IPS-18a (cell line): ENCODE results near the gene ATP2B1.
"Not testable (repeated sequence)": the region's sequence is repeated elsewhere in the genome, so short reads cannot be mapped to it uniquely, and the experiment has no call there.

Experiments
- H3K27ac ChIP-seq: one replicate; pipeline ENCODE4 v1.5.1; 2013; ENCODE audit warnings: low read length
- H3K27me3 ChIP-seq: one replicate; pipeline ENCODE4 v1.6.1; 2013; ENCODE audit warnings: mild to moderate bottlenecking, low read length; ENCODE audit not compliant: control insufficient read depth, insufficient read depth
- H3K36me3 ChIP-seq: one replicate; pipeline ENCODE4 v1.6.1; 2013; ENCODE audit warnings: low read depth, low read length; ENCODE audit not compliant: control insufficient read depth
- H3K4me1 ChIP-seq: one replicate; pipeline ENCODE4 v1.6.1; 2013; ENCODE audit warnings: low read depth, low read length; ENCODE audit not compliant: control insufficient read depth
- H3K4me3 ChIP-seq: one replicate; pipeline ENCODE4 v1.5.1; 2013; ENCODE audit warnings: low read length
- H3K9ac ChIP-seq: one replicate; pipeline ENCODE4 v1.6.1; 2013; ENCODE audit warnings: mild to moderate bottlenecking, low read length, moderate library complexity
- H3K9me3 ChIP-seq: one replicate; pipeline ENCODE4 v1.6.1; 2013; ENCODE audit warnings: low read depth, low read length; ENCODE audit not compliant: control insufficient read depth

The ATP2B1 gene

DNA sequence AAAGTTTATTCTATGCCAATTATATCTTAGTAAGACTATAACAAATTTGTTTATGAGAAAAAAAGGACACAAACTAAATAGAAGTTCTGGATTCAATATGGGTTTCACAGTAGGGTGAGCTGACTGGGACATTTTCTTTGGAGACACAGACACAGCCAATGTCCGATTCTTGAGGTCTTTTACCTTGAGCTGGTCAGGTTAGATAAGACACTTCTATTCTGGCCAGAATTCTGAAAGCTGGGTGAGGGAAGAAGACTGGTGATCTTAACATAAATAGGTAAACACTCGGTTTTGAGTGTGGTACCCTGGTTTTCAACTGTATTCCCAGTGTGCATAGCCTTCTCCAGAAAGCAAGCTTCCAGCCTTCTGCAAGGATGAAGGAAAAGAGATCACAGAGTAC lies 10.0 kb downstream of the ATP2B1 start:
- Histone ChIP-seq H3K4me3 (no peak overlapping the region), H3K9ac (no peak overlapping the region), H3K27me3 (no peaks in the 10 kb centered on the region), H3K9me3 (no peaks in the 10 kb centered on the region), H3K36me3 (no peaks in the 10 kb centered on the region), H3K27ac (no peak overlapping the region), H3K4me1 (no peaks in the 10 kb centered on the region)

DNA sequence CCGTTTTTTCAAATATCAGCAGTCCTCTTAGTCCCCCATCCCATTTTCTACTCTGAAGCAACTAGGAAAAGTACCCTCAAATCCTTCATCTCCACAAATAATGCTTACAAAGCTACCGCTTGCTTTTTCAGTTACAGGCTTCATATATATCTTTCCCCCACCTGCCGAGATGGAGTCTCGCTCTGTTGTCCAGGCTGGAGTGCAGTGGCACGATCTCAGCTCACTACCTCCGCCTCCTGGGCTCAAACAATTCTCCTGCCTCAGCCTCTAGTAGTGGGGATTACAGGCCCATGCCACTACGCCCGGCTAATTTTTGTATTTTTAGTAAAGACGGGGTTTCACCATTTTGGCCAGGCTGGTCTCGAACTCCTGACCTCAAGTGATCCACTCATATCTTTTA lies 10.9 kb downstream of the ATP2B1 start:
- not testable (repeated sequence) for H3K9me3 ChIP-seq, H3K4me1 ChIP-seq

DNA sequence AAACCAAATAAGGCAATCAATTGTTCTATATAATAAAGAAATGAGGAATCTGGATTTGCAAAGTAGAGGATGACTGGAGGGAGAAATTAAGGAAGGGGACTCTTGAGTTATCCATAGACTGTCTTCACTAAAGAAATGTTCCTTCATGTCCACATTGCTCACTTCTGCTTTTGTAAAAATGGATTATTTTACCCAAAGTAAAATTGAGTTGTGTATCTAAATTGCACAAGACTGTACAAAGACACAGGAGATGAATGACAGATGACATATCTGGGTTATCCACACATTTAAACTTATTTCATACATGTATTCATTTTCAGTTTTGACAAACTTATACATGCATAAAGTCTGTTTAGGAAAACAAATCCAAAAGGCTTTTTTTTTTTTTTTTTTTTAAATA lies 11.3 kb downstream of the ATP2B1 start:
- H3K4me1 ChIP-seq, result no peaks in the 10 kb centered on the region
- H3K27ac ChIP-seq, result no peak overlapping the region
- H3K9ac ChIP-seq, result no peak overlapping the region
- no peaks in the 10 kb centered on the region for H3K36me3 ChIP-seq
- H3K9me3 ChIP-seq, result no peaks in the 10 kb centered on the region
- no peak overlapping the region for H3K4me3 ChIP-seq
- H3K27me3 ChIP-seq, result no peaks in the 10 kb centered on the region

More for the DNA sequence above, 10.9 kb downstream of the ATP2B1 start:
- not testable (repeated sequence) for H3K36me3 ChIP-seq, H3K4me3 ChIP-seq, H3K27ac ChIP-seq, H3K27me3 ChIP-seq, H3K9ac ChIP-seq

DNA sequence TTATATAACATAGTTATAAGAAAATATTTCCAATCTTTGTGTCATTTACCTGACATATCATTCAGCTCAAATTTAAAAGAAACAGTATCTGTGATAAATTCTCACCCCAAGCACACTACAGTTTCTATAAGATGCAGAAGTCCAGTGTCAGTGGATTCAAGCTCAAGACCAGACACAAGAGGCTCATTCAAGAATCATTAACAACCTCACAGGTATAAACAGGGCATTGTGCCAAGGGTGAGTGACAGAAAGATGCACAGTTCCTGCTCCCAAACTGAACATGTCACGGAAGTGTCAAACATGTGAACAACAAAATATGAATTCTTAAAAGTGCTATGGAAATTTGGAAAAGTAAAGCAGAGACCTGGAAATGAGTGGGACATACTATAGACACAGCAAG lies 12.8 kb downstream of the ATP2B1 start:
- Histone ChIP-seq H3K27me3 (no peaks in the 10 kb centered on the region), H3K9me3 (no peaks in the 10 kb centered on the region), H3K36me3 (no peaks in the 10 kb centered on the region), H3K27ac (no peak overlapping the region), H3K4me1 (no peaks in the 10 kb centered on the region), H3K4me3 (no peak overlapping the region), H3K9ac (no peak overlapping the region)

DNA sequence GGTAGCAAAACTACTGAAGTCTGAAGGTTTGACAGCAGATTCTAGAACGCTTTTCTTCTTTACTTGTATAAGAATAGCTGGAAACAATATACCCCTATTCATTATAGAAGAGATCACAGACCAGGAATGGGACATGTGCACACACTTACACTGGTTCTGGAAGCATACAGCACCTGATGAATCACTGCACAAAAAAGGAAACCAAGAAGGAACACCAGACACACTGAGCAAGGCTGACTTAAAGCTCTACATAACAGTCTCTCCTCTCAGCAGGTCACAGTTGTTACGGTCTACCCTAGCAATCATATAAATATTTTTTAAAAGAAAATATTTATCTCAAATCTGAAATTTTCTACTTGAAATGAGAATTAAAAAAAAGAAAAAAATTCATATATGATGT lies 13.5 kb downstream of the ATP2B1 start:
- Histone ChIP-seq H3K4me3 (no peak overlapping the region), H3K4me1 (no peaks in the 10 kb centered on the region), H3K27me3 (no peaks in the 10 kb centered on the region)

DNA sequence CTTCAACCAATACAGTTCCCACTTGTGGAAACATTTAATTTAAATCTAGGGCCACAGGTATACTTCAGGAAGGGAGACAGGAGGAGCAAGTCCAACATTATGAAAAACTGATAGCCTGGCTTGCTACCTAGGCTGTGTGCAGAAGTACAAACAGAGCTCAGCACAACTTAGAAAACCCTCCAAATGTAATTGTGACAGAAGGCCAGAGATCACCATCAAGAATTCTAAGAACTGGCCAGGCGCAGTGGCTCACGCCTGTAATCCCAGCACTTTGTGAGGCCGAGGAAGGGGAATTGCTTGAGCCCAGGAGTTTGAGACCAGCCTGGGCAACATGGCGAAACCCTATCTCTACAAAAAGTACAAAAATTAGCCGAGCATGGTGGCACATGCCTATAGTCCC lies 14.1 kb downstream of the ATP2B1 start:
- H3K36me3 ChIP-seq, result no peaks in the 10 kb centered on the region
- no peak overlapping the region for H3K4me3 ChIP-seq
- H3K4me1 ChIP-seq, result no peaks in the 10 kb centered on the region
- no peaks in the 10 kb centered on the region for H3K27me3 ChIP-seq
- H3K27ac ChIP-seq, result no peak overlapping the region
- no peak overlapping the region for H3K9ac ChIP-seq
- no peaks in the 10 kb centered on the region for H3K9me3 ChIP-seq

More for the DNA sequence above, 13.5 kb downstream of the ATP2B1 start:
- no peaks in the 10 kb centered on the region for H3K36me3 ChIP-seq
- no peak overlapping the region for H3K27ac ChIP-seq
- no peaks in the 10 kb centered on the region for H3K9me3 ChIP-seq
- H3K9ac ChIP-seq, result no peak overlapping the region

DNA sequence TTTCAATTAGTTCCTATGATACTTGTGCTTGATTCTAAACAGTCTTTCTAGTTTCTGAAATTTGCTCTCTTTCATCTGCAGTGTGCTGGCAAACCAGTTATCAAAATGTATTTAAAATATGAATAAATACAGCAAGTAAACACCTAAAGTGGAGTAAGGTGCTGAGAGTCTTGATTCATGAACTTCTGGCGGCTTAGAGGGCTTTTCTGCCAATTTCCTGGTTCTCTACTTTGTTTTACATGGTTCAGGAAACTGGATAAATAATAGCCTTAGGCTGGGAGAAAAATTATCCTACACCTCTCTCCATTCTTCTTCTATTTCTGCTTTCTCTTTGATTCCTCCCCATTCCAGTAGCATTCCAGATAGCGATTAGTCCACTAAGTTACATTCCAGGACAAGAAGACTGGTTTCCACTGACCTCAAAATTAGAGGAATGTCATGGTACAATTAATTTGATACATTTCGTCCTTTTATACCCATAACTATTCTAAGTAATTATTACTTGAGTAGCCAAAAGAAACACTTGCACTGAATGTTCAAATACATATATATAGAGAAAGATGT lies 14.9 kb downstream of the ATP2B1 start:
- Histone ChIP-seq H3K27ac (no peak overlapping the region), H3K9me3 (no peaks in the 10 kb centered on the region), H3K36me3 (no peaks in the 10 kb centered on the region), H3K27me3 (no peaks in the 10 kb centered on the region), H3K4me3 (no peak overlapping the region), H3K9ac (no peak overlapping the region), H3K4me1 (no peaks in the 10 kb centered on the region)

DNA sequence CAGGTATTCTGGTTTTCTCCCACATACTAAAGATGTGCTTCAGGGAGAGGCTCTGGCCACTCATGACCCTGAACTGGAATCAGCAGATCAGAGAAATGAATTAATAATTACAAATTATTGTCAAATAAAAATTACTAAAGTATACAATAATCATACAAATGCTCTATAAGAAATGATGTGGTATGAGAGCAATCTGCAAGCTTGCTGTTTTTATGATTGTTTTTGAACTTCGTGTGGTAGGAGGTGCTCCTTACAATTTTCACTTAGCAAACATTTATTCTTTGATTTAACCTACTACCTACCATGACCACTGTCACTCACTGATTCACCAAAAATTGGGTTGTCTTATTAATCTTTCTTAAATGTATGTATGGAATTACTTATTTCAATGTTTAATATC lies 16.2 kb downstream of the ATP2B1 start:
- no peak overlapping the region for H3K27ac ChIP-seq
- H3K27me3 ChIP-seq, result no peaks in the 10 kb centered on the region
- H3K4me1 ChIP-seq, result no peaks in the 10 kb centered on the region

DNA sequence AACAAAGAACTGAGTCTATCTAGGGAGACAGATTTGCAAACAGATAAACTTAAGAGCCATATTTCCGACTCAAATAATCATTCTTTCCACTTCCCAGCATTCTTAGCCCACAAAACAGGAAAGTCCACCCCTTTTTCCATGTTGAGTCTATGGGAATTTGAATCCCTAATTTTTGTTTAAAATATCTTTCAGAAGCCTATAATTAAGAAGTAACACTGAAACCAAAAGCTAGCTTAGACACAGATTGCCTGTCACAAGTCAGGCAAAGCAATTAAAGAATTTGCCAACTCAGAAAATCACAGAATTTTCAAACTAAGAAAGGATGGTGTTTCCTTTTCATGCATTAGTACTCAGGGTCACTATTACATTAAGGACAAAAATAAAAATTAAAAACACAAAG lies 17.0 kb downstream of the ATP2B1 start:
- Histone ChIP-seq H3K4me3 (no peak overlapping the region), H3K9ac (no peak overlapping the region), H3K9me3 (no peaks in the 10 kb centered on the region), H3K27me3 (no peaks in the 10 kb centered on the region), H3K27ac (no peak overlapping the region), H3K36me3 (no peaks in the 10 kb centered on the region), H3K4me1 (no peaks in the 10 kb centered on the region)

More for the DNA sequence above, 16.2 kb downstream of the ATP2B1 start:
- Histone ChIP-seq H3K4me3 (no peak overlapping the region), H3K9ac (no peak overlapping the region), H3K9me3 (no peaks in the 10 kb centered on the region), H3K36me3 (no peaks in the 10 kb centered on the region)

DNA sequence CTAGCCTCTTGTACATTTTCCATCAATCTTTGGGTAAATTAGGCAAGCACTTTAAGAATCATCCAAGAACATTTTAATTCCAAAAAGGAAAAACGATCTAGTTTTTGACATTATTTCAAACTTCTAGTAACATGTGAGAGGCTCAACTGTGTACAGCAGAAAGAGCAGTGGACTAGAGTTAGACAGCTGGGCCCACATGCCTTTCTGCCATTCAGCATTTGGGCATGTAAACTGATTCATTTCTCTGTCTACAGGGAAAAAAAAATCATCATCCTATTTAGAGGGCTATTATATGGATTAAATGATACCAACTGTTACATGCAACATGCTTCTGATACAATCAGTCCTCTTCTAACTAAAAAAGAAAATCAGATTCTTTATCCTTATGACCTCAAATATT lies 17.7 kb downstream of the ATP2B1 start:
- H3K36me3 ChIP-seq, result no peaks in the 10 kb centered on the region

DNA sequence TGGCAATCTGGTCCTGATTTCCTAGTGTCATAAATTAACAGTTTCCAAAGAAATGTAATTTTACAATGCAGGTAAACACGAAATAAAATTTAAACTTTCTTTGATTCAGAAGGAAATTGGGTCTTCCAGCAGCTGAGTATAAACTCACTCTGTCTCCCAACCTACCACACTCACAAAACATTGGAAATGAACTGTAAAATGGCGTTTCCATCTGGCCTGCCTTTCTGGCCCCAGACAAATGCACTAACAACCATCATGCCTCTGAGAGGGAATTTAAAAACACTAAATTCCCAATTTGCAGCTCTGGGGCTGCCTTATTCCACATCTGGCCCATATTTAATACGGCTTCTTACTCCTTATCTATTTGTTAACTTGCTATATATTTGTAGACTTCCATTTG lies 19.3 kb downstream of the ATP2B1 start:
- Histone ChIP-seq H3K9ac (no peak overlapping the region), H3K9me3 (no peaks in the 10 kb centered on the region)

More for the DNA sequence above, 17.7 kb downstream of the ATP2B1 start:
- H3K9me3 ChIP-seq, result no peaks in the 10 kb centered on the region
- no peak overlapping the region for H3K27ac ChIP-seq
- H3K4me1 ChIP-seq, result no peaks in the 10 kb centered on the region
- no peak overlapping the region for H3K4me3 ChIP-seq
- H3K9ac ChIP-seq, result no peak overlapping the region
- H3K27me3 ChIP-seq, result no peaks in the 10 kb centered on the region

DNA sequence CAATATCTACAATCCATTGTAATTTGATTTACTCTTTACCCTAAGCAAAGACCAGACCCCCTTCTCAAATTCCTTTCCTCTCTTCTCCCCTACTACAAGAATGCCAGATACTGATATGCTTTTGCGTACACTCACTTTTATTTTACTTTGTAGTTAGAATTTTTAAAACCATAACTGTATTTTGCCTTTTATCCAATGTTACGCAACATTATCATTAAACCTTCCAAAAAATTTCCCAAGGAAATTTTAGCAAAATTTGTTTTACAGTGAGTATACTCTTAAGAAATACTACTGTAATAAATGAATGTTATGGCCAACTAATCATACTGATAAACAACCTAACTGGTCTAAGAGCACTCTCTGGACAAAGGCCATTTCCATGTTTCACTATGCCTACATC lies 22.3 kb downstream of the ATP2B1 start:
- Histone ChIP-seq H3K4me3 (no peak overlapping the region), H3K27me3 (no peaks in the 10 kb centered on the region), H3K4me1 (no peaks in the 10 kb centered on the region), H3K9ac (no peak overlapping the region), H3K36me3 (no peaks in the 10 kb centered on the region), H3K27ac (no peak overlapping the region), H3K9me3 (peaks cover 7% of the 10 kb centered on the region)

More for the DNA sequence above, 19.3 kb downstream of the ATP2B1 start:
- Histone ChIP-seq H3K27ac (no peak overlapping the region), H3K27me3 (no peaks in the 10 kb centered on the region), H3K4me1 (no peaks in the 10 kb centered on the region), H3K4me3 (no peak overlapping the region), H3K36me3 (no peaks in the 10 kb centered on the region)
